22Rv1 (cell line): ENCODE results near the gene OSTF1.

Source experiments
- H3K27ac ChIP-seq: fragments of 450-650 bp; 2 replicates; pipeline ENCODE4 v1.5.1; 2017
- CTCF ChIP-seq: fragments of 450-650 bp; IDR thresholded peaks from 2 replicates; pipeline ENCODE4 v1.5.1; 2017; ENCODE audit warnings: mild to moderate bottlenecking
- ZFX ChIP-seq: fragments of 450-650 bp; IDR thresholded peaks from 2 replicates; pipeline ENCODE4 v1.6.1; 2017; ENCODE audit warnings: antibody characterized with exemption, borderline replicate concordance

Gene OSTF1

GRCh38 chr9:75148561-75148960, 60.2 kb downstream of the OSTF1 start:
- no peak for TF ChIP-seq CTCF
- no peak for TF ChIP-seq ZFX
- no peak overlapping the region for H3K27ac ChIP-seq

- no peak overlapping the region for H3K27ac ChIP-seq
- TF ChIP-seq ZFX (no peak), CTCF (no peak)
Observed at GRCh38 chr9:75149841-75150241, 61.5 kb downstream of the OSTF1 start.

GRCh38 chr9:75150512-75150911, 62.2 kb downstream of the OSTF1 start:
- TF ChIP-seq ZFX: no peak
- TF ChIP-seq CTCF: no peak

GRCh38 chr9:75152416-75152815, 64.1 kb downstream of the OSTF1 start:
- TF ChIP-seq ZFX: no peak
- no peak for TF ChIP-seq CTCF

More at GRCh38 chr9:75150512-75150911, 62.2 kb downstream of the OSTF1 start:
- no peak overlapping the region for H3K27ac ChIP-seq

GRCh38 chr9:75156858-75157257, 68.5 kb downstream of the OSTF1 start:
- TF ChIP-seq ZFX (no peak), CTCF (no peak)
- H3K27ac ChIP-seq: no peak overlapping the region

More at GRCh38 chr9:75152416-75152815, 64.1 kb downstream of the OSTF1 start:
- no peak overlapping the region for H3K27ac ChIP-seq

- no peak overlapping the region for H3K27ac ChIP-seq
Observed at GRCh38 chr9:75161116-75161857, 73.0 kb downstream of the OSTF1 start.

More at GRCh38 chr9:75161116-75161857, 73.0 kb downstream of the OSTF1 start:
- TF ChIP-seq CTCF (no peak), ZFX (no peak)
